SH-SY5Y (cell line): ENCODE data around the gene DOCK8.

Experiments used
- GATA2 ChIP-seq: IDR thresholded peaks from 2 replicates; pipeline ENCODE4 v1.6.1; 2011; ENCODE audit warnings: mild to moderate bottlenecking, low read depth, low read length
- GATA3 ChIP-seq: IDR thresholded peaks from 2 replicates; pipeline ENCODE4 v1.6.1; 2011; ENCODE audit warnings: low read depth, mild to moderate bottlenecking, low read length, moderate library complexity

The DOCK8 gene

DNA sequence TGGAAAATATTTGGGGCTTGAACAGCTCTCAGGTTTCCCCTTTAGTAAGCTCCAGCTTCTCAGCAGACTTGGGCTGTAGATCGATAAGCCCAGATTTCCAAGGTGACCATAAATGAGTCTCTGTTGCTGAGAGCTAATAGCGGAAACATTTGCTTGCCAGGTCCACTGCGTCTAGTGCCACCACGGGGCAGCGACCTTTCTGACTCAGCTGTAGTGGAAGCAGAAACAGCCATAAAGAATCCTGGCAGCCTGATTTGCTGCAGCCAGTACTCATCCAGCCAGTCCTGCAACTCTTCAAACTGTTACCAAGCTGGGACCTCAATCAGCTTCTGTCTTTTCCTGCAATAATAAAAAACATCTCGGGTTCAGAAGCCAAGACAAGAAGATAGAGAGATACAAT is 241.7 kb downstream of the DOCK8 start:
- TF ChIP-seq GATA3 (no peak), GATA2 (no peak)

GRCh38 chr9:458590-458989 is 243.9 kb downstream of the DOCK8 start:
- no peak for TF ChIP-seq GATA3
- TF ChIP-seq GATA2: no peak

- TF ChIP-seq GATA3 (no peak), GATA2 (no peak)
Measured at GRCh38 chr9:459491-460444, 245.1 kb downstream of the DOCK8 start.

- TF ChIP-seq GATA3: no peak
- no peak for TF ChIP-seq GATA2
Measured at GRCh38 chr9:462121-462520, 247.5 kb downstream of the DOCK8 start.

DNA sequence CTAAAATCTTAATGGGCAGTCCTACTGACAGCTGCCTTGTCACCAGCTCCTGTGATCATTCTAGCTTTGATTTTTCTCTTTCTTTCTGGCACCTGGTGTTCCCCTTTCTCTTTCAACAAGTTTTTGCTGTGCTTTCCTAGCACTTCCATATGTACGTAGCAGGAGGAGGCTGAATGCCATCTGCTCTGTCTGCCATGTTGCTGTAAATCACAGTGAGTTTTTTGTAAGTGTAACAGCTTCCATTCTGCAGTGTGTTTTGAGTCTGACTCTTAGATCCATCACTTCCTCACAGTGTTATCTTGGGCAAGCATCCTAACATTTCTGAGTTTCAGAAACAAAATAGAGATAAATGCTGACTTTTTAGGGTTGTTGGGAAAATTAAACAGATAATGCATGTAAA is 247.9 kb downstream of the DOCK8 start:
- no peak for TF ChIP-seq GATA2
- no peak for TF ChIP-seq GATA3

DNA sequence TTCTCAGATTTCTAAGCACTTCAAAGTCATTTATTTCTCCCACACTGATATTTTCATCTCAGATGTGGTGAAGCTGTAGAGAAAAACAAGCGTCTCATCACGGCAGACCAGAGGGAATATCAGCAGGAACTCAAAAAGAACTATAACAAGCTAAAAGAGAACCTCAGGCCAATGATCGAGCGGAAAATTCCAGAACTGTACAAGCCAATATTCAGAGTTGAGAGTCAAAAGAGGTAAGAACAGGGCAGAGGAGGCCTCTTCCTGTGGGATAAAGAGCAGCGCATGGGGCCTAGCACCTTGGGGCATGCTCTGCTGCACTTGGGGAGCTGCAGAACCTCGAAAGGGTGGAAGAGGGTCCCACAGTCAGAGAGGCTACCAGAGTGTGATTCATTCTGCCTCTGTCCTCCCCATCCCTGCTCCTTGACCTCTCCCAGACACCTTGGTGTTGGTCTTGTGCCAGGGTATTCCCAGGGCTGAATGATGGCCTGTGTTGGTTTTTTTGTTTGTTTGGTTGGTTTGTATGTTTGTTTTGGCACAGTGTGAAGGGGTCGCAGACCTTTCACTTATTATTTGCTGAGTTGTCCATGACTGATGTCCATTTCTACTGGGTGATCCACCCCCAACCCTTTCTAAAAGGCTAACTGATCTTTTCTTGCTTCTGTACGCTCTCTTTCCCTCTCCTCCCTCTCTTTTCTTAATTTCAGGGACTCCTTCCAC is 248.9 kb downstream of the DOCK8 start:
- no peak for TF ChIP-seq GATA3
- TF ChIP-seq GATA2: no peak

DNA sequence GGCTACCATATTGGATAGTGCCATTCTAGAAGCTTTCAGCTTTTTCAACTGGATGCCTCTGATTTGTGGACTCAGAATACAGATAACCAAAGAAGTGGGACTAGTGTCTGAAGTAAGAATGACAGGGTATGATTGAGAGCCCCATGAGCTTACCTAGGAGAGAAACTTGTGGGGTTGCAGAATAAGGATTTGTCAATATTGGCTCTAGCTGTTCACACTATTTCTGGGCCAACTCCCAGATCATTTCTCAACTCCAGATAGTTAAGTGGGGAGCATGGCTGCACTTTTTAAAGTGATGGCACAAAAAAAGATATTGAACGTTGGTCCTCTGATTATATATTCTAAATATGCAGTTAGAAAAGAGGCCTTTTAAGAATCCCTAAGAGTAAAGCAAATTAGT is 252.1 kb downstream of the DOCK8 start:
- TF ChIP-seq GATA3 (no peak), GATA2 (no peak)

- TF ChIP-seq GATA2 (no peak), GATA3 (no peak)
Measured at GRCh38 chr9:468766-469426, 254.2 kb downstream of the DOCK8 start.

GRCh38 chr9:469672-470551 is 255.2 kb downstream of the DOCK8 start:
- TF ChIP-seq GATA2: no peak

DNA sequence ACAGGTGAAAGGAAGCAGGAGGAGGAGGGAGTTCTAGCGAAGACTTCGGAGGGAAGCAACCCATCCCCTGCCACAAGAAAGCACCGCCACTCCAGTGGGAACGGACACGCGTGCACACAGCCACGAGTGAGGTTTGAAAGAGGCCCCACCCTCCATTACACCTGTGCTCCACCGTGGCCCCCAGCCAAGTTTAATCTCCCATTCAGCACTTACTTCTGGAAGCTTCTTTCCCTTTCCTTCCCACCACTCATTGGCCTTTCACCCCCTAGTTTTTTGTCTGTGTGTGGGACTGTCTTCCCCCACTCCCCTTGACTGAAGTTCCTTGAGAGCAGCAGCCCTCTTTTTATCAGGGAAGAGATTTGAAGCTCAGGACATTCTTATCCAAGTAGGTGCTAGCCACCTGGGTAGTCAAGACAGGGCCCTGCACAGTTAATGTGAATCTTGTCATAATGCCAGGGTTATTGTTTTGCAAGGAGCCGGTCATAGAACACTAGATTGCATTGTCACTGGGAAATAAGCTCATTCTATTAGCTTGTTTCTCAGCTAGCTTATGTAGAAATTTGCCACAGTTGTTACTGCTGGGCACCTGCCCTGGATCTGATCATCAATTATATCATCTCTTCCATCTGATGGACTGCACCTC is 256.0 kb downstream of the DOCK8 start:
- TF ChIP-seq GATA2 (no peak), GATA3 (no peak)

DNA sequence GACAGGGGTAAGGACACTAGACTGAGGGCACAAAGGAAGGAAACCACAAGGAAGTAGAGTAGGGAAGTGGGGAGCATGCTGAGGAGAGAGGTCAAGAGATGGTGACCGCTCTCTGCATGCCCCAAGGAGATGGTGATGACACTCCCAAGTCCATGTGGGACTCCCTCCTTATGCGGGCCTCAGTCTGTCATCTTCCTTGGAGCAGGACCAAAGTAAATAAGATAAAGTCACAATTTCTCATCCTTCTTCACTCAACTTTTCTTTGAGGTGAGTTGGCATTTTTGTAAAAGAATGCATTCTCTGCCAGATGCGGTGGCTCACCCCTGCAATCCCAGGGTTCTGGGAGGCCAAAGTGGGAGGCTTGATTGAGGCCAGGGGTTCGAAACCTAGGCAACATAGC is 256.7 kb downstream of the DOCK8 start:
- TF ChIP-seq GATA2 (no peak), GATA3 (no peak)

DNA sequence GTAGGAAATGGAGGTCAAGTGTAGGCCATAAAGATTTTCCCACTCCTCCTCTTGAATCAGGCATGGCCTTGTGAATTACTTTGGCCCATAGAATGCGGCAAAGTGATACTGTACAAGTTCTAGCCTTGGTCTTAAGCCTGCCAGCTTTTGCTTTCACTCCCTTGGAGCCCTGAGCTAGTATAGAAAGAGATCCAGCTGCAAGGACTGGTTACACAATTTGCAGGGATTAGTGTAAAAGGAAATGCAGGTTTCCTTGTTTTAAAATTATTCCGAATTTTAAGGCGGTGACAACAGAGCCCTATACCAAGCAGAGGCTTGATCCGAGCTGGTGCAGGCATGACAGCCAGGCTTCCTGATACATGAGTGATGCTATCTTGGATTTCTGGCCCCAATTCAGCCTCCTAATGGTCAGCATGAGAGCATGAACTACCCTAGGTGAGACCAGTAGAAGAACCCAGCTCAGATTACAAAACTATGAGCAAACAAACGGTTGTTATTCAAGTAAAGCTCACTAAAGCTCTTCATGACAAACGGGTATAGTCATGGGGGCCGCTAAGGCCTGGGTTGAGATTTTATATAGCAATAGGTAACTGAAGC is 257.9 kb downstream of the DOCK8 start:
- no peak for TF ChIP-seq GATA3
- TF ChIP-seq GATA2: no peak

DNA sequence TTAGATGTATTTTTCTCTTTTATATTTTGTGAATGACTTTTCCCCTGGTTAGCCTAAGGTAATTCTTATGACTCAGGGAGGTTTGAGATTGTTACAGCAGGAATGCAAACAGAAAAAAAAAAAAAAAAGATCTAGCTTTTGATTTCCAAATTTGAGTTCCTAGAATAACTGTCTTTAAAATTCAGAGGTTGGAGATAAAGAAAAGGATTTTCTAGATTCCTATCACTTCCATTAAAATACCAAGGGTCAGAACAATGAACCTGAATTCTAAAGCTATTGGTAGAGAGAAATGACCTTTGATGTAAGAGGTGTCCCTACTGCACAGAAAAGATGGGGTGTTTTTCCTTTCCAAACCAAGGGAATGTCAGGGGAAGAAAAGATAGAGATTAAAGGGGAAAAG is 262.5 kb downstream of the DOCK8 start:
- TF ChIP-seq GATA3: no peak
- TF ChIP-seq GATA2: no peak
